OCI-LY1 (cell line): ENCODE measurements around the gene PHETA2.

ENCODE experiments used
- H2AFZ ChIP-seq: fragments of 200-600 bp; sonication (generic), shearing (Covaris generic); 2 replicates; pipeline ENCODE4 v1.6.0; 2014; ENCODE audit warnings: antibody characterized with exemption, mild to moderate bottlenecking, low read length
- H3F3A ChIP-seq: fragments of 200-600 bp; sonication (generic), shearing (Covaris generic); 2 replicates; pipeline ENCODE4 v1.6.0; 2014; ENCODE audit warnings: mild to moderate bottlenecking, antibody characterized with exemption, low read length, moderate library complexity; ENCODE audit not compliant: insufficient read depth
- H3K27ac ChIP-seq: fragments of 200-600 bp; sonication (generic); 2 replicates; pipeline ENCODE4 v1.5.1; 2014; ENCODE audit warnings: low read length, mixed run types, mild to moderate bottlenecking, low read depth; ENCODE audit not compliant: poor library complexity, severe bottlenecking
- H3K27me3 ChIP-seq: fragments of 200-600 bp; sonication (generic); 2 replicates; pipeline ENCODE4 v1.6.0; 2014; ENCODE audit warnings: antibody characterized with exemption, mild to moderate bottlenecking, low read length, moderate library complexity; ENCODE audit not compliant: insufficient read depth
- H3K36me3 ChIP-seq: fragments of 200-600 bp; sonication (generic); 2 replicates; pipeline ENCODE4 v1.6.1; 2014; ENCODE audit warnings: mild to moderate bottlenecking, antibody characterized with exemption, low read length, moderate library complexity, mixed read lengths; ENCODE audit not compliant: insufficient read depth
- H3K4me1 ChIP-seq: fragments of 200-600 bp; sonication (generic); 2 replicates; pipeline ENCODE4 v1.5.1; 2014; ENCODE audit warnings: mild to moderate bottlenecking, low read length, moderate library complexity; ENCODE audit not compliant: insufficient read depth, severe bottlenecking
- H3K4me2 ChIP-seq: fragments of 200-600 bp; sonication (generic), shearing (Covaris generic); 2 replicates; pipeline ENCODE4 v1.6.1; 2014; ENCODE audit warnings: low read length
- H3K4me3 ChIP-seq: fragments of 200-600 bp; sonication (generic); 2 replicates; pipeline ENCODE4 v1.5.1; 2014; ENCODE audit warnings: low read length, low read depth, mild to moderate bottlenecking, mixed read lengths; ENCODE audit not compliant: poor library complexity, severe bottlenecking
- H3K79me2 ChIP-seq: fragments of 200-600 bp; shearing (Covaris generic); 2 replicates; pipeline ENCODE4 v1.6.1; 2016; ENCODE audit warnings: mixed run types, low read length, mixed read lengths; ENCODE audit not compliant: insufficient read depth
- H3K9ac ChIP-seq: fragments of 200-600 bp; sonication (generic), shearing (Covaris generic); 2 replicates; pipeline ENCODE4 v1.6.1; 2014; ENCODE audit warnings: mild to moderate bottlenecking, low read length, mixed read lengths
- H3K9me2 ChIP-seq: fragments of 200-600 bp; sonication (generic), shearing (Covaris generic); 2 replicates; pipeline ENCODE4 v1.6.1; 2014; ENCODE audit warnings: low read depth, mild to moderate bottlenecking, low read length, mixed read lengths
- H3K9me3 ChIP-seq: fragments of 200-600 bp; shearing (Covaris generic); 2 replicates; pipeline ENCODE4 v1.6.1; 2014; ENCODE audit warnings: low read length, mixed read lengths
- H4K20me1 ChIP-seq: fragments of 200-600 bp; sonication (generic), shearing (Covaris generic); 2 replicates; pipeline ENCODE4 v1.6.0; 2016; ENCODE audit warnings: mild to moderate bottlenecking, low read length; ENCODE audit not compliant: insufficient read depth
- CTCF ChIP-seq: fragments of 200-600 bp; sonication (generic), shearing (Covaris generic); IDR thresholded peaks from 2 replicates; pipeline ENCODE4 v1.5.1; 2017; ENCODE audit warnings: mild to moderate bottlenecking, antibody characterized with exemption, low read length, moderate library complexity, mixed read lengths
- EZH2 ChIP-seq: fragments of 200-600 bp; sonication (generic), shearing (Covaris generic); IDR thresholded peaks from 2 replicates; pipeline ENCODE4 v1.8.0; 2017; ENCODE audit warnings: borderline replicate concordance, mixed run types, mild to moderate bottlenecking, antibody characterized with exemption, low read length, moderate library complexity, mixed read lengths

PHETA2 gene

GRCh38 chr22:42056757-42057511, 17.1 kb upstream of the PHETA2 start:
- no peak overlapping the region for H3K9ac ChIP-seq
- peaks cover 7% of the 10 kb centered on the region for H3K9me3 ChIP-seq
- H3K9me2 ChIP-seq: no peaks in the 10 kb centered on the region
- H3F3A ChIP-seq: no peaks in the 10 kb centered on the region
- no peak overlapping the region for H3K27ac ChIP-seq
- H3K4me3 ChIP-seq: no peak overlapping the region
- H4K20me1 ChIP-seq: no peaks in the 10 kb centered on the region
- H3K27me3 ChIP-seq: no peaks in the 10 kb centered on the region
- no peak overlapping the region for H2AFZ ChIP-seq
- no peaks in the 10 kb centered on the region for H3K4me1 ChIP-seq
- no peaks in the 10 kb centered on the region for H3K79me2 ChIP-seq
- peaks cover 34% of the 10 kb centered on the region for H3K36me3 ChIP-seq
- TF ChIP-seq CTCF: no peak
- TF ChIP-seq EZH2: no peak
- no peak overlapping the region for H3K4me2 ChIP-seq

- Histone ChIP-seq H3K9me2 (no peaks in the 10 kb centered on the region), H2AFZ (no peak overlapping the region), H3K4me3 (no peak overlapping the region), H3K4me1 (no peaks in the 10 kb centered on the region), H3K27me3 (no peaks in the 10 kb centered on the region), H3K36me3 (peaks cover 49% of the 10 kb centered on the region), H3K9ac (no peak overlapping the region), H3K9me3 (peaks cover 7% of the 10 kb centered on the region), H3K79me2 (no peaks in the 10 kb centered on the region), H3K4me2 (no peak overlapping the region), H3F3A (no peaks in the 10 kb centered on the region), H3K27ac (no peak overlapping the region), H4K20me1 (no peaks in the 10 kb centered on the region)
- TF ChIP-seq CTCF (no peak), EZH2 (no peak)
Observed at GRCh38 chr22:42060489-42060888, 13.6 kb upstream of the PHETA2 start.

- no peaks in the 10 kb centered on the region for H3K4me1 ChIP-seq
- H3K4me3 ChIP-seq: no peak overlapping the region
- H3K36me3 ChIP-seq: peaks cover 51% of the 10 kb centered on the region
- H3F3A ChIP-seq: no peaks in the 10 kb centered on the region
- no peak overlapping the region for H3K9ac ChIP-seq
- no peaks in the 10 kb centered on the region for H4K20me1 ChIP-seq
- no peak overlapping the region for H3K27ac ChIP-seq
- H2AFZ ChIP-seq: no peak overlapping the region
- no peak overlapping the region for H3K4me2 ChIP-seq
- H3K79me2 ChIP-seq: no peaks in the 10 kb centered on the region
- no peaks in the 10 kb centered on the region for H3K27me3 ChIP-seq
- peaks cover 7% of the 10 kb centered on the region for H3K9me3 ChIP-seq
- no peak for TF ChIP-seq EZH2
- TF ChIP-seq CTCF: no peak
- no peaks in the 10 kb centered on the region for H3K9me2 ChIP-seq
Observed at GRCh38 chr22:42061041-42061440, 13.0 kb upstream of the PHETA2 start.
